Thymus (tissue), 11 donors: Measurements from ENCODE around the gene FXR2. TPM values are rescaled to one million over a fixed set of nuclear protein-coding genes. Genes with fewer than 3 reads are reported as not detected.
A peak's percentile ranks its signal among the peaks of the same experiment; 100 is the strongest.

Experiments used
- DNase-seq, 9 donors: peaks; one replicate each; pipeline ENCODE4 v3.0.0-alpha.2; 2013; ENCODE audit warnings: low spot score in 9 of 9, low read depth in 6 of 9, missing footprints in 1 of 9
- H3K27ac ChIP-seq, 2 donors: one replicate each; pipeline ENCODE4 v1.5.1; 2013; ENCODE audit warnings: control low read depth in 1 of 2, low read depth in 1 of 2, low read length in 1 of 2, mild to moderate bottlenecking in 1 of 2, moderate library complexity in 1 of 2
- H3K27me3 ChIP-seq, 2 donors: one replicate each; pipeline ENCODE4 v1.5.1; 2013; ENCODE audit warnings: low read length in 1 of 2; ENCODE audit not compliant: control insufficient read depth in 2 of 2, insufficient read depth in 1 of 2
- H3K36me3 ChIP-seq, 2 donors: one replicate each; pipeline ENCODE4 v1.5.1; 2013; ENCODE audit warnings: low read length in 1 of 2, mild to moderate bottlenecking in 1 of 2, moderate library complexity in 1 of 2; ENCODE audit not compliant: control insufficient read depth in 2 of 2, insufficient read depth in 2 of 2
- H3K4me1 ChIP-seq, 2 donors: one replicate each; pipeline ENCODE4 v1.5.1; 2013; ENCODE audit warnings: low read length in 2 of 2; ENCODE audit not compliant: control insufficient read depth in 2 of 2, insufficient read depth in 2 of 2
- H3K4me3 ChIP-seq, 2 donors: one replicate each; pipeline ENCODE4 v1.5.1; 2013; ENCODE audit warnings: low read length in 2 of 2, control low read depth in 1 of 2, mild to moderate bottlenecking in 1 of 2
- H3K9me3 ChIP-seq, 2 donors: one replicate each; pipeline ENCODE4 v1.5.1; 2013; ENCODE audit warnings: low read length in 1 of 2, mild to moderate bottlenecking in 1 of 2; ENCODE audit not compliant: control insufficient read depth in 2 of 2, insufficient read depth in 1 of 2
- WGBS: extraction: QIAGEN DNeasy Blood & Tissue Kit; methylation state at CpG from one replicate; pipeline ENCODE4 v1.1.7; 2013; 5-methylcytosine and 5-hydroxymethylcytosine counted together
- polyA plus RNA-seq: library from polyadenylated mRNA; stranded (reverse); fragments of 200-250 nt; gene quantifications from one replicate; pipeline ENCODE4 v1.2.3, GENCODE V29; 2013
- total RNA-seq: library from RNA; stranded (reverse); fragments of 120-200 nt; gene quantifications from one replicate; pipeline ENCODE4 v1.2.4, GENCODE V29; 2013
- donor health status: healthy.

FXR2 gene
- total and polyA plus RNA-seq, 2 donors: 33.3 to 36.6 TPM

- Histone ChIP-seq H3K36me3 (peaks cover 39 to 66% of the 10 kb centered on the region in 2 donors), H3K27me3 (no peaks in the 10 kb centered on the region), H3K4me1 (peaks cover 5 to 23% of the 10 kb centered on the region in 2 donors), H3K27ac (no peak overlapping the region), H3K9me3 (peaks cover 0 to 3% of the 10 kb centered on the region in 2 donors), H3K4me3 (no peak overlapping the region)
- no peak for DNase-seq
- WGBS: 97% methylated on average over 10 of the region's 10 CpGs
These were observed 44.3 kb downstream of the FXR2 start for GRCh38 chr17:7570351-7570750.

DNA sequence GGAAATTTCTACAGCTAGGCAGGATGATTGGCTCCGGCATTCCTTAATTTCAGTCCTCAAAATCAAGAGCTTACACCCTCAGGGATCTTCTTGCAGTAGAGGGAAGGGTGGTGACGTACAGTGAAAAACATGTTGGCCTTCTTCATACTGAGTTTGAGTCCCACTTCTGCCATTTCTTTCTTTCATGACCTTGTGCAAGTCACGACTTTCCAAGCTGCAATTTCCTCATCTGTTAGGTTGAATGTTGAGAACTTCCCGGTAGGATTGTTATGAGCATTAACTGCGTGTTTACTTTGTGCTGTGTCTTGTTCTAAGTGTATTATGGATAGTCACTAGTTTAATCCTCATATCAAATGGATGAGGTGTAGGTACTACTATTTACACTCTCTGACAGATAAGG lies 45.1 kb downstream of the FXR2 start:
- Histone ChIP-seq H3K4me3 (no peak overlapping the region), H3K9me3 (peaks cover 0 to 3% of the 10 kb centered on the region in 2 donors), H3K4me1 (peaks cover 3 to 15% of the 10 kb centered on the region in 2 donors), H3K27ac (no peak overlapping the region), H3K36me3 (peaks cover 38 to 66% of the 10 kb centered on the region in 2 donors), H3K27me3 (no peaks in the 10 kb centered on the region)
- no peak for DNase-seq
- WGBS: 98% methylated on average over 5 of the region's 5 CpGs

GRCh38 chr17:7563115-7563869 lies 51.4 kb downstream of the FXR2 start:
- 96% methylated on average over 30 of the region's 30 CpGs for WGBS
- DNase-seq: no peak
- peaks cover 0 to 5% of the 10 kb centered on the region in 2 donors for H3K9me3 ChIP-seq
- peaks cover 25 to 45% of the 10 kb centered on the region in 2 donors for H3K4me1 ChIP-seq
- no peak overlapping the region for H3K4me3 ChIP-seq
- peaks cover 30 to 47% of the 10 kb centered on the region in 2 donors for H3K36me3 ChIP-seq
- peaks cover 0 to 14% of the 10 kb centered on the region in 2 donors for H3K27me3 ChIP-seq
- H3K27ac ChIP-seq: no peak overlapping the region

- H3K4me3 ChIP-seq: peak overlapping the region; percentile 69 to 82
- H3K4me1 ChIP-seq: peaks cover 30 to 56% of the 10 kb centered on the region in 2 donors
- peaks cover 0 to 20% of the 10 kb centered on the region in 2 donors for H3K27me3 ChIP-seq
- peaks cover 0 to 8% of the 10 kb centered on the region in 2 donors for H3K9me3 ChIP-seq
- DNase-seq: no peak
- under 1% methylated on average over 28 of the region's 28 CpGs for WGBS
- peak overlapping the region; percentile 64 to 93 for H3K27ac ChIP-seq
- H3K36me3 ChIP-seq: peaks cover 28 to 41% of the 10 kb centered on the region in 2 donors
These were observed 52.5 kb downstream of the FXR2 start for GRCh38 chr17:7562208-7562605.

DNA sequence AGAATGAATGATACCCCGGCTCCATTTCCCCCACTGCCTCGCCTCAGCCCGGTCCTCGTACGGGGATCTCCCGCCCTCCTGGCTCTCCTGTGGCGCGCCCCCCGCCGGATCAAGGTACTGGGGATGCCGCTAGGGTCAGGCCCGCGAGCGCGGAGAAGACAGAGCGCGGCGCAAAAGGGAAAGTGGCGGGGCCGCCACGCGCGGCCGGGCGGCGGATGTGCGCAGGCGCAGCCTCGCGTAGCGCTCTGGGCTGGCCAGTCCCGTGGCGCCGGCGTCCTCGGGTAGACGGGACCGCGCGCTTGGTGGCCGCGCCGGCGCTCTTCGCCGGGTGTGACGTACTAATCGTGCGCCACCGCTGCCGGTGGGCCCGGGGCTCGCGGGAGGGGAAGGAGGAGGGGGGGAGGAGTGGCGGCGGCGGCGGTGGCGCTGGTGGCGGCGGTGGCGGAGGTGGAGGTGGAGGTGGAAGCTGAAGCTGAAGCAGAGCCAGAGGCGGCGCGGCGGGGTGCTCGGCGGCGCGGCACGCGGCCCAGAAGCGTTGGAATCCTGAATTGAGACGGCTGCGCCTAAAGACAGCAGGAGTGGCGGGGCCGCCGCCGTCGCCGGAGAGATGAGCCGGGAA lies 53.0 kb downstream of the FXR2 start, which contains the start of gene SENP3:
Gene SENP3 (plus strand): TSS at position 331 of the 619 bp plus-strand sequence. CDS start 1,158 bp downstream, outside the sequence.
- WGBS: under 1% methylated on average over 82 of the region's 82 CpGs
- peaks cover 0 to 20% of the 10 kb centered on the region in 2 donors for H3K27me3 ChIP-seq
- H3K27ac ChIP-seq: peak within 1 kb of the TSS; percentile 92 to 93
- peak in 8 of 9 donors; percentile 65 to 91 (median 81) for DNase-seq
- peaks cover 0 to 8% of the 10 kb centered on the region in 2 donors for H3K9me3 ChIP-seq
- peaks cover 23 to 36% of the 10 kb centered on the region in 2 donors for H3K36me3 ChIP-seq
- peak within 1 kb of the TSS; percentile 69 to 82 for H3K4me3 ChIP-seq
- H3K4me1 ChIP-seq: peaks cover 30 to 59% of the 10 kb centered on the region in 2 donors

- DNase-seq: peak in 5 of 9 donors; percentile 73 to 83 (median 81)
- WGBS: 1% methylated on average over 32 of the region's 32 CpGs
- H3K27me3 ChIP-seq: peaks cover 0 to 20% of the 10 kb centered on the region in 2 donors
- H3K4me3 ChIP-seq: peak overlapping the region; percentile 69 to 82
- H3K9me3 ChIP-seq: peaks cover 0 to 8% of the 10 kb centered on the region in 2 donors
- peaks cover 30 to 59% of the 10 kb centered on the region in 2 donors for H3K4me1 ChIP-seq
- peaks cover 23 to 31% of the 10 kb centered on the region in 2 donors for H3K36me3 ChIP-seq
- peak overlapping the region; percentile 92 to 93 for H3K27ac ChIP-seq
These were observed 53.6 kb downstream of the FXR2 start for GRCh38 chr17:7561028-7561575.

GRCh38 chr17:7560172-7561027 lies 54.3 kb downstream of the FXR2 start:
- WGBS: 49% methylated on average over 22 of the region's 22 CpGs
- Histone ChIP-seq H3K36me3 (peaks cover 19 to 24% of the 10 kb centered on the region in 2 donors), H3K4me3 (peak overlapping the region; percentile 69 to 82), H3K27ac (peak overlapping the region; percentile 12 to 51), H3K27me3 (peaks cover 0 to 20% of the 10 kb centered on the region in 2 donors), H3K4me1 (peaks cover 30 to 59% of the 10 kb centered on the region in 2 donors), H3K9me3 (peaks cover 0 to 8% of the 10 kb centered on the region in 2 donors)
- DNase-seq: peak in 2 of 9 donors; percentile 65 to 72

GRCh38 chr17:7559320-7560171 lies 55.2 kb downstream of the FXR2 start:
- Histone ChIP-seq H3K9me3 (peaks cover 0 to 8% of the 10 kb centered on the region in 2 donors), H3K36me3 (peaks cover 12 to 15% of the 10 kb centered on the region in 2 donors), H3K4me1 (peaks cover 30 to 59% of the 10 kb centered on the region in 2 donors), H3K4me3 (no peak overlapping the region), H3K27ac (no peak overlapping the region), H3K27me3 (peaks cover 0 to 20% of the 10 kb centered on the region in 2 donors)
- DNase-seq: no peak
- 74% methylated on average over 18 of the region's 18 CpGs for WGBS
